CD1c-positive myeloid dendritic cell (primary cell): ENCODE measurements around the gene CABP5.
"Not testable (repeated sequence)": the region's sequence is repeated elsewhere in the genome, so short reads cannot be mapped to it uniquely, and the experiment has no call there.

Experiments used
- DNase-seq: peaks from one replicate; pipeline ENCODE4 v3.0.0-alpha.2; 2016; ENCODE audit errors: extremely low spot score

Gene CABP5

GRCh38 chr19:48043675-48044258, at the start of gene CABP5:
CABP5 (minus strand) TSS chr19:48044079; CDS start chr19:48043922, 157 bp downstream.
- no peak for DNase-seq

- not testable (repeated sequence) for DNase-seq
These were observed 47.3 kb upstream of the CABP5 start for GRCh38 chr19:48091111-48091718.

DNA sequence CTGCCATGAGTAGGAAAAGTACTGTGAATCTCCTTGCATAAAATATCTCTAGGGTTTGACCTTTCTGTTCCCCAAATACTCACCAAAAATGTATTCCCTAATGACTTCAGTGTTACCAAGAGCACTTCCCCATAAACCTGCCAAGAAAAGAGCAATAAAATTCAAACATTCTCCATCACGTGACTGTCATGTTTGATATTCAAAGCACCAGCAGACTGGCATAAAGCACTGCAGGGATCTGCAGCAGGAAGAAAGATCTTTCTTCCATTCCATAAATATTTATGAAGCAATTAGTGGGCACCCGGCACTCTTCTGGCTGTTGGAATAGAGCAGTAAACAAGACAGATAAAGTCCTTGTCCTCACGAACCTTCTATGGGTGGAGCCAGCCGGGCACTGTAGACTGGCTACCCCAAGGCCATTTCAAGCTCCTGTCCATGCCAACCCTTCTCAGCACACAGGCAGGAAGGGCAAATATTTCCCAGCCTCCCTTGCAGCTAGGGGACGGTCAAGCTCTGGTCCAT, 46.5 kb upstream of the CABP5 start:
- DNase-seq = no peak

- DNase-seq = not testable (repeated sequence)
These were observed 45.1 kb upstream of the CABP5 start for GRCh38 chr19:48088991-48089390.

DNA sequence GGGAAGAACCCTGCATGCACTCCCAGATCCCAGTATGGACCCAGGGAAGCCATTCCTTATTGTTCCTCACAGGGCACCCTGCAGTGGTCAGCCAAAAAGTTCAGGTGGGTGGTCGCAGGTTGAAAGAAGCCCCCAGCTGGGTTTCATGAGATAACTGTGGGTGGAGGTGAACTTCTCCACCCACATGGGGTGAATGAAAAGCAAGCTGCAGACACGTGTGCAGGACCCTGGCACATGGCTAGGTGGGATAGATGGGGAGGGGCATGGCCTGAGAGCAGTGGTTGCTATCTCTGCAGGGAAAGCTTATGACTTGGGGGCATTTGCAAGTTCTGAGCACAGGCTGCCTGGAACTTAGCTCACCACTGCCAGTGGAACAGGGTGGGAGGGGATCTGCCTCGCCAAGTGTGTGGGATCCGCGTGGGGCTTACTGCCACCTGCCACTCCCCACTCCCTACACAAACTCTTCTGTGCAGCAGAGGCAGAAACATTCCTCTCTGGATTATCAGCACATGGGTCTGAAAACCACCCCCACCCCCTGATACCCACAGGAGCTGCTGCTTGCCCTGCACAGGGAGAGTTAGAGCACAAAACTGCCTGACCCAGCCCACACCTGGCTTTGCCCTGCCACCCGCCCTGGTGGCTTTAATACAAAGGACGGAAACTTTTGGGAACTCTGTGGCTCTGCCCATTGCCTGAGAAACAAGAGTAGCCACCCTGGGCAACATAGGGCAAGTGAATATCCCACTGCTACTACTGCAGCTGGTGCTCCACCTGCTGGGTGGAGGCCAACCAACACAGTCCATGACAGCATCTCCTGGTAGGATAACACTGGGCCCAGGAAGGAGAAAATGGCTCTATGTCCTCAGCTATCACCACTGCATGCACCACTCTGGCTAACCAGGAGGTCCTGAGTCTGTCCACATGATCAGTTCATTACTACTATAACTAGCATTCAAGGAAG, 42.3 kb upstream of the CABP5 start:
- DNase-seq = no peak

DNA sequence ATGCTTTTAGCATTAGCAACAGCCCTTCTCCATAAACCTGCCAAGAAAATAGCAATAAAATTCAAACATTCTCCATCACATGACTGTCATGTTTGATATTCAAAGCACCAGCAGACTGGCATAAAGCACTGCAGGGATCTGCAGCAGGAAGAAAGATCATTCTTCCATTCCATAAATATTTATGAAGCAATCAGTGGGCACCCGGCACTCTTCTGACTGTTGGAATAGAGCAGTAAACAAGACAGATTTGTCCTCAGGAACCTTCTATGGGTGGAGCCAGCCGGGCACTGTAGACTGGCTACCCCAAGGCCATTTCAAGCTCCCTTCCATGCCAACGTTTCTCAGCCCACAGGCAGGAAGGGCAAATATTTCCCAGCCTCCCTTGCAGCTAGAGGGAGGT, 41.2 kb upstream of the CABP5 start:
- no peak for DNase-seq

GRCh38 chr19:48081106-48081505, 37.2 kb upstream of the CABP5 start:
- DNase-seq = no peak

DNA sequence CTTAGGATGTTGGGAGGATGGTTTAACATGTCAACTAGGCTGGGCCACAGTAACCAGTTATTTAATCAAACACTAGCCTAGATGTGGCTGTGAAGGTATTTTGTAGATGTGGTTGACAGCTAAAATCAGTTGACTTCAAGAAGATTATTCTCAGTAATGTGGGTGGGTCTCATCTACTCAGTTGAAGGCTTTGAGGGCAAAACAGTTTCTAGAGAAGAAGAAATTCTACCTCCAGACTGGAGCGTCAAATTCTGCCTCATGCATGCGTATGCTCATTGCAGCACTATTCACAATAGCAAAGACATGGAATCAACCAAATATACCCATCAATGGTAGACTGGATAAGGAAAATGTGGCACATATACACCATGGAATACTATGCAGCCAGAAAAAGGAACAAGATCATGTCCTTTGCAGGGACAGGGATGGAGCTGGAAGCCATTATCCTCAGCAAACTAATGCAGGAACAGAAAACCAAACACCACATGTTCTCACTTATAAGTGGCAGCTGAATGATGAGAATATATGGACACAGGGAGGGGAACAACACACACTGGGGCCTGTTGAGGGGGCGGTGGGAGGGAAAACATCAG, 26.4 kb upstream of the CABP5 start:
- DNase-seq = not testable (repeated sequence)

DNA sequence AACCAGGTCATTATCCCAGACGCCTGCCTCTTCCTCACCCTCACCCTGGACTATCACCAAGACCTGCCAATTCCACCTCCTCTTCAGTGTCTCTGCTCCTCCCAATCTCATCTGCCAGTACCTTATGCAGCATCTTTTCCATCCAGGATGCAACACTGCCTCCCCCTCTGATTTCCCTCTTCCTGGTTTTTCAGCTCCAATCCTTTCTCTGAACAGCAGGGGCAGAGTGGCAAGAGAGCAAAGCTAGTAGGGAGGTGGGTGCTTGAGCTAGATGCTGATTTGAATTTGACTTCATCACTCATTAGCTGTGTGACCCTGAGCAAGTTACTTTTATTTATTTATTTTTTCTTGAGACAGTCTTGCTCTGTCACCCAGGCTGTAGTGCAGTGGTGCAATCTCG, 25.6 kb upstream of the CABP5 start:
- DNase-seq = no peak

DNA sequence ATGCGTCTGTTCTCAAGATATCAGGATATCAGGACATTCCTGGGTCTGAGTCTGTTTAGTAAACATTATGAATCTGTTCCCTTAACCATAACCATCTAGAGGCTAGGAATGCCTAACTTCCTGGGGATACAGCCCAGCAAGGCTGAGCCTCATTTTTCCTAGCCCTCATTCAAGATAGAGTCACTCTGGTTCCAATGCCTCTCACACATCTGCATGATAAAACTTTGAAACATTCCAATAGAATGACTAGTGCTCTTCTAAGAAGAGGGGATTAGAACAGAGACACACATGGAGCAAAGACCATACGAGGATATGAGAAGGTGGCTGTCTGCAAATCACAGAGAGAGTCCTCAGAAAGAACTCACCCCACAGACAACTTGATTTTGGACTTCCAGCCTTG, 20.6 kb upstream of the CABP5 start:
- no peak for DNase-seq

DNA sequence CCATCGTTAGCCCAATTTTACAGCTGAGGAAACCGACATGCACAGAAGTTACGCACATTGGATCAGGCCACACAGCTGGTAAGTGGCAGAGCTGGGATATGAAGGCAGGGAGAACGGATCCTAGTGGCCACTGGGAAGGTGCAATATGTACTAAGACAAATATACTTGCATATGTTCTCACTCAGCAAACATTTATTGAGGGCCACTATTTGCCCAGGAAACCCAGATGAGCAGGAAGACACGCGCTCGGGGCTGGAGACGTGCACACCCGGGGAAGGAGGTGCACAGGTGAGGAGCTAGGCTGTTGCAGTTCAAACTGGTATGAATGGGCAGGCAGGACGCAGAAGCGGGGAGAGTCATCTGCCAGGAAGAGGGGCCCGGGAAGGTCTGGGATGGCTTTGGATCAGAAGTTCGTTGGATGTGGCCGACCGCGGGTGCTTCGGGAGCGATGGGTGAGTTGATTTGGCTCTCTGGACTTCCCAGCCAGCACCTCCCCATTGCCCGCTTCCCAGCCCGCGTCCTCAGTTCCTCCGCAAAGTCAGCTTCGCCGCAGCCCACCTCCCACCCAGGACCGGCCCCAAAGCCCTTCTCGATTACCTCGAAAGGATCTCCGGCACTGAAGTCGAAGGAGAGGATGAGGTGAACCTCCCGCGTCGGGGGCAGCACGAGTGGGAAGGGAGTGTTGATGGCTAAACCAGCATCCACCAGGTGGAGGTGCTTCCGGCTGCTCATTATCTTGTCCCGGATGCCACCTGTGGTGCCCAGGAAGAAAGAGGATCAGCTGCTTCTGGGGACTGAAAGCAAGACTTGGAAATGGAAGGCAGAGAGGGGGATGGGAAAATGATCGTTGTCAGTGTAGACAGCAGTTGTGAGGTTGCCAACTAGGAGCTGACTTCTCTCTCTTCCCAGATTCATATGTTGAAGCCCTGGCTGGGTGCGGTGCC, 17.8 kb upstream of the CABP5 start:
- DNase-seq = no peak

DNA sequence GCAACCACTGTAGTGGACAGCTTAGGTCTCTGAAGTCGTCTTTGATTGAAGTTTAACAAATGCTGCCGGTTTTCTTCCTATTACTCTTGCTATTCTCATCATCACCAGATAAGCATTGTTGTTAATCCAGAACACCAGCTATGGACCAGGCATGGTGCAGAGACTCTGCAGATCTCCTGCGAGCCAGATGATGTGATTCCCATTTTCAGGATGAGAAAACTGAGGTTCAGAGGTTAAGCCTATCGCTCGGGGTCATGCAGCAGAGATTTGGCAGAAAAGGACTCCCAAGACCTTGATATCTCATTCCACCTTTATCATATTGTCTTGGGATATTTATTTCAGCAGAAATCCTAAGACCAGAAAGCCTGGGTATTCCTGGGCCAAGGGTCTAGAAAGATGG, 16.5 kb upstream of the CABP5 start:
- DNase-seq = no peak

DNA sequence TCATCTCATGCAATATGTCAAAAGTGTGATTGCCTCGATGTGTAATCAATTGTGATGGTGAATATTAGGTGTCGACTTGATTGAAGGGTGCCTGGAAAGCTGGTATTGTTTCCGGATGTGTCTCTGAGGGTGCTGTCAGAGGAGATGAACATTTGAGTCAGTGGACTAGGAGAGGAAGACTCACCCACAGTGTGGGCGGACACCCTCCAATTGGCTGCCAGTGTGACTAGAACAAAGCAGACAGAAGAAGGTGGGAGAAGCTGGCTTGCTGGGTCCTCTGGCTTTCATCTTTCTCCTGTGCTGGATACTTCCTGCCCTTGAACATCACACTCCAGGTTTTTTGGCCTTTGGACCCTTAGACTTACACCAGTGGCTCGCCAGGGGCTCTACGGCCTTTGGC, 15.5 kb upstream of the CABP5 start:
- DNase-seq = no peak

- no peak for DNase-seq
These were observed 10.0 kb upstream of the CABP5 start for GRCh38 chr19:48053856-48054255.

DNA sequence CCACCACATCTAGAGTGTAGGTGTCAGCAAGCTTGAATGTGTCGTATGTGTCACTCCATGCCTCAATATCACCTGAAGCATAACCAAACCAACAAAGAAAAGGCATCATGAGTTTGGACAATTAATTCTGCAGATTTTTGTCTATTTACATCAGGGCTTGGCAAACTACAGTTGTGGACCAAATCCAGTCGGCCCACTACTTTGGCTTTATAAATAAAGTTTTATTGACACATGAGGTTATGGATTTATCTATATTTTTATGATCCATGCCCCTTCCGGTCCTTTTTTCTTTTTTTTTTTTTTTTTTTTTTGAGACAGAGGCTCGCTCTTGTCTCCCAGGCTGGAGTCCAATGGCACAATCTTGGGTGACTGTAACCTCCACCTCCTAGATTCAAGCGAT, 9.2 kb upstream of the CABP5 start:
- DNase-seq = no peak

GRCh38 chr19:48051335-48052033, 7.6 kb upstream of the CABP5 start:
- no peak for DNase-seq

GRCh38 chr19:48044561-48044960, 682 bp upstream of the CABP5 start:
- no peak for DNase-seq

GRCh38 chr19:48041877-48042580, 1.9 kb downstream of the CABP5 start:
- DNase-seq = no peak

- no peak for DNase-seq
These were observed 7.1 kb downstream of the CABP5 start for GRCh38 chr19:48036765-48037164.

GRCh38 chr19:48033604-48034003, 10.3 kb downstream of the CABP5 start:
- no peak for DNase-seq
